IPS-15b (cell line): ENCODE data around the gene CASD1.

Experiments
- H3K27me3 ChIP-seq: one replicate; pipeline ENCODE4 v1.6.1; 2013; ENCODE audit warnings: low read length; ENCODE audit not compliant: control insufficient read depth, insufficient read depth
- H3K36me3 ChIP-seq: one replicate; pipeline ENCODE4 v1.6.1; 2013; ENCODE audit warnings: low read length; ENCODE audit not compliant: control insufficient read depth, insufficient read depth
- H3K4me1 ChIP-seq: one replicate; pipeline ENCODE4 v1.6.1; 2013; ENCODE audit warnings: mild to moderate bottlenecking, low read length; ENCODE audit not compliant: control insufficient read depth, insufficient read depth
- H3K4me3 ChIP-seq: one replicate; pipeline ENCODE4 v1.5.1; 2013; ENCODE audit warnings: low read depth, low read length
- H3K9ac ChIP-seq: one replicate; pipeline ENCODE4 v1.6.1; 2013; ENCODE audit warnings: low read depth, mild to moderate bottlenecking, low read length
- H3K9me3 ChIP-seq: one replicate; pipeline ENCODE4 v1.6.1; 2013; ENCODE audit warnings: mild to moderate bottlenecking, low read length; ENCODE audit not compliant: control insufficient read depth, insufficient read depth

CASD1 gene

GRCh38 chr7:94514140-94514889 is 4.7 kb downstream of the CASD1 start:
- Histone ChIP-seq H3K4me1 (peaks cover 19% of the 10 kb centered on the region), H3K9ac (no peak overlapping the region), H3K4me3 (no peak overlapping the region), H3K27me3 (no peaks in the 10 kb centered on the region), H3K36me3 (no peaks in the 10 kb centered on the region), H3K9me3 (no peaks in the 10 kb centered on the region)

GRCh38 chr7:94514917-94515316 is 5.3 kb downstream of the CASD1 start:
- H3K36me3 ChIP-seq: no peaks in the 10 kb centered on the region
- no peaks in the 10 kb centered on the region for H3K27me3 ChIP-seq
- no peaks in the 10 kb centered on the region for H3K9me3 ChIP-seq
- H3K4me3 ChIP-seq: no peak overlapping the region
- H3K9ac ChIP-seq: no peak overlapping the region
- H3K4me1 ChIP-seq: peaks cover 19% of the 10 kb centered on the region

GRCh38 chr7:94525923-94526322 is 16.3 kb downstream of the CASD1 start:
- Histone ChIP-seq H3K4me1 (no peaks in the 10 kb centered on the region), H3K4me3 (no peak overlapping the region), H3K36me3 (no peaks in the 10 kb centered on the region), H3K9me3 (no peaks in the 10 kb centered on the region), H3K27me3 (no peaks in the 10 kb centered on the region), H3K9ac (no peak overlapping the region)

- H3K9me3 ChIP-seq: no peaks in the 10 kb centered on the region
- H3K27me3 ChIP-seq: no peaks in the 10 kb centered on the region
- H3K36me3 ChIP-seq: no peaks in the 10 kb centered on the region
- H3K9ac ChIP-seq: no peak overlapping the region
- H3K4me1 ChIP-seq: no peaks in the 10 kb centered on the region
- no peak overlapping the region for H3K4me3 ChIP-seq
These were observed 19.9 kb downstream of the CASD1 start for GRCh38 chr7:94529516-94529915.

GRCh38 chr7:94530109-94530508 is 20.5 kb downstream of the CASD1 start:
- Histone ChIP-seq H3K9ac (no peak overlapping the region), H3K4me1 (no peaks in the 10 kb centered on the region), H3K27me3 (no peaks in the 10 kb centered on the region), H3K36me3 (no peaks in the 10 kb centered on the region), H3K9me3 (no peaks in the 10 kb centered on the region), H3K4me3 (no peak overlapping the region)

GRCh38 chr7:94532676-94533075 is 23.1 kb downstream of the CASD1 start:
- Histone ChIP-seq H3K9me3 (no peaks in the 10 kb centered on the region), H3K9ac (no peak overlapping the region), H3K4me1 (no peaks in the 10 kb centered on the region), H3K4me3 (no peak overlapping the region), H3K27me3 (no peaks in the 10 kb centered on the region), H3K36me3 (no peaks in the 10 kb centered on the region)

- Histone ChIP-seq H3K4me1 (no peaks in the 10 kb centered on the region), H3K9me3 (no peaks in the 10 kb centered on the region), H3K27me3 (no peaks in the 10 kb centered on the region), H3K36me3 (no peaks in the 10 kb centered on the region), H3K4me3 (no peak overlapping the region), H3K9ac (no peak overlapping the region)
These were observed 30.8 kb downstream of the CASD1 start for GRCh38 chr7:94540428-94540827.

GRCh38 chr7:94547126-94547525 is 37.5 kb downstream of the CASD1 start:
- Histone ChIP-seq H3K36me3 (no peaks in the 10 kb centered on the region), H3K27me3 (no peaks in the 10 kb centered on the region), H3K4me1 (no peaks in the 10 kb centered on the region), H3K9ac (no peak overlapping the region), H3K4me3 (no peak overlapping the region), H3K9me3 (no peaks in the 10 kb centered on the region)

GRCh38 chr7:94556028-94556427 is 46.4 kb downstream of the CASD1 start:
- Histone ChIP-seq H3K9ac (no peak overlapping the region), H3K36me3 (no peaks in the 10 kb centered on the region), H3K4me3 (no peak overlapping the region), H3K9me3 (no peaks in the 10 kb centered on the region), H3K4me1 (no peaks in the 10 kb centered on the region), H3K27me3 (no peaks in the 10 kb centered on the region)

GRCh38 chr7:94557215-94557614 is 47.6 kb downstream of the CASD1 start:
- Histone ChIP-seq H3K4me3 (no peak overlapping the region), H3K9ac (no peak overlapping the region), H3K27me3 (no peaks in the 10 kb centered on the region), H3K4me1 (no peaks in the 10 kb centered on the region), H3K36me3 (no peaks in the 10 kb centered on the region), H3K9me3 (no peaks in the 10 kb centered on the region)

- no peaks in the 10 kb centered on the region for H3K4me1 ChIP-seq
- H3K9me3 ChIP-seq: no peaks in the 10 kb centered on the region
- no peaks in the 10 kb centered on the region for H3K27me3 ChIP-seq
- H3K36me3 ChIP-seq: no peaks in the 10 kb centered on the region
- H3K4me3 ChIP-seq: no peak overlapping the region
- no peak overlapping the region for H3K9ac ChIP-seq
These were observed 50.4 kb downstream of the CASD1 start for GRCh38 chr7:94559972-94560371.

GRCh38 chr7:94561841-94562514 is 52.4 kb downstream of the CASD1 start:
- Histone ChIP-seq H3K36me3 (no peaks in the 10 kb centered on the region), H3K27me3 (no peaks in the 10 kb centered on the region), H3K9me3 (no peaks in the 10 kb centered on the region), H3K9ac (no peak overlapping the region), H3K4me1 (no peaks in the 10 kb centered on the region), H3K4me3 (no peak overlapping the region)
